Endometrial microvascular endothelial cells (primary cell): ENCODE measurements around the gene IRX2. TPM values are rescaled to one million over a fixed set of nuclear protein-coding genes. Genes with fewer than 3 reads are reported as not detected.

Source experiments
- in situ Hi-C: cut with HindIII; loops from 2 replicates; pipeline ENCODE4 v1.10.0; 2017; ENCODE audit warnings: low sequenced_read_pairs, low pct_unique_long_range_greater_than_20kb; ENCODE audit errors: inconsistent ontology term
- total RNA-seq: library from RNA; depleted of rRNA; stranded (reverse); fragments of >200 nt; gene quantifications from one replicate; pipeline ENCODE4 v1.2.3, GENCODE V29; 2015; ENCODE audit errors: inconsistent ontology term

IRX2 gene
- not detected for total RNA-seq

DNA sequence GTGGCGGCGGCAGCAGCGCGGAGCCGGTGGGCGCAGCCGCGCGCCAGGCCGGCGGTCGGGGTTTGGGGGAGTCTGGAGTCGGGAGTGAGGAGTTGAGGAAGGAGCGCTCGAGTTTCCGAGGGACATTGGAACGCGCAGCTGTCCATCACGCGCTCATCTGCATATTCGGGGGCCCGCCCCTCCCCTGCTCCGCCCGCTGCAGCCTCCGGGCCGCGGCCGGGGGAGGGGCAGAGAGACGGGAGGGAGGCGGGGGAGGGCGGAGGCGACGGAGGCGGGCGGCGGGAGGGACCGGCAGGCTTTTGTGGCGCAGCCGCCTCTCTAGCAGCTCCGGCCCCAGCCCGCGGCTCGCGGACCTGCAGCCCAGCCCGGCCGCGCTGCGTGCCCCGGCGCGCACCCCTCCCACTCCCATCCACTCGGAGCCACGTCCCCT lies at the start of gene IRX2:
TSS of gene IRX2 (minus strand) at position 86 of the 430 bp plus-strand sequence. CDS start 264 bp downstream, outside the sequence.
- in situ Hi-C loops, result no loop called here

- in situ Hi-C loops, result no loop called here
These were observed 48.6 kb upstream of the IRX2 start for GRCh38 chr5:2800035-2800434.

DNA sequence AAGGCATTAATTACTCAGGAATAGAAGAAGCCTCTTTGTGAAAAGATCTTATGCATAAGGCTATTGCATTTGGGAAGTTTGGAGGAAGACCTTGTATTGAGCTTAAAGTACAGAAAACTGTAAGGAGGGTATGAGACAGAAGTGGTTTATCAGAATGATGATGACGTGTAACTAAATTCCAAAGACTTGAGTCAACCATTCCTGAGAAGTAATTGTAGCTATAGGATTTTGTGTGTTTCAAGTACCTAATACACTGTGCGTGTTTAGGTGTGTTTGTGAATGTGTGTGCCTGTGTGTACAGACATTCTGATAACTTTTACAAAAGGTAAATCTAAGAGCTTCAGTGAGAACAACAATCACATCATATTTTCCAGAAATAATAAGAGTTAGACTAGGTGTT lies 46.5 kb upstream of the IRX2 start:
- in situ Hi-C loops, result no loop called here

DNA sequence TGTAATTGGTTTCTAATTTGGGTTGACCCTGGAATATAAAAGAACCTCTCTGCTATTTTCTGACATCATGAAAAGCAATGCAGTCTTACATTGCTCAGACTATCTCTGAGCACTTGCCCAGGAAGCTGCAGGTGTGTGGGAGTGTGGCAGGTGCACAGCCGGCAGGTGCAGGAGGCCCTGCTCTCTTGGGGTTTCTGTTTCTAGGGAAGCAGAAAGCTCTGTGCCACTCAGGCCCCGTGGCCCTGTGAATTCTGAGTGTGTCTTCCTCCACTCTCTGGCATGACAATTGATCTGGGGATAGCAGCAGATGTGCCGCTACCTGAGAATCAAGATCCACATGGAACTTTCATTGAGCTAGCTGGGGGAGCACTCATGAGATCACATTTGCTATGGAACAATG lies 45.7 kb upstream of the IRX2 start:
- in situ Hi-C loops, result no loop called here

GRCh38 chr5:2783223-2783622 lies 31.7 kb upstream of the IRX2 start:
- in situ Hi-C loops, result no loop called here

- in situ Hi-C loops, result no loop called here
These were observed 31.2 kb upstream of the IRX2 start for GRCh38 chr5:2782658-2783057.

- in situ Hi-C loops, result no loop called here
These were observed 29.1 kb upstream of the IRX2 start for GRCh38 chr5:2780421-2781171.

DNA sequence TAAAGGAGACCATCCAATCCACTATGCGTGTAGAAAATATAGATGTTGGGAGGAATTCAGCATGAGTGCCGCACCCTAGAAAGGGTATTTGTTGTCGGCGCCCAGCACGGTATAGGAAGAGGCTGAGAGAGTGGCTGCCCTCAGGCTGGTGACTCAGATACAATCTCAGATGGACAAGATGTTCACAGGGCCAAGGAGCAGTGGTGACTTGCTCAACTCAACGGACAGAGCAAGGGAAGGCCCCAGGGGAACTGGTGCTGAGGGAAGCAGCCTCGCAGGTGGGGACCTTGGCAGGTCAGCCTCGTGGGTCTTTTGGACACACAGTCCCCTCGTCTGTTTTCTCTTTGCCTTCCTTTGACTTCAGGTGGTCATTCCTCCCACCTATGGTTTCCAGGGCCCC lies 28.0 kb upstream of the IRX2 start:
- in situ Hi-C loops, result no loop called here

- in situ Hi-C loops, result no loop called here
These were observed 25.1 kb upstream of the IRX2 start for GRCh38 chr5:2776337-2777302.

GRCh38 chr5:2773327-2773726 lies 21.9 kb upstream of the IRX2 start:
- in situ Hi-C loops, result no loop called here

DNA sequence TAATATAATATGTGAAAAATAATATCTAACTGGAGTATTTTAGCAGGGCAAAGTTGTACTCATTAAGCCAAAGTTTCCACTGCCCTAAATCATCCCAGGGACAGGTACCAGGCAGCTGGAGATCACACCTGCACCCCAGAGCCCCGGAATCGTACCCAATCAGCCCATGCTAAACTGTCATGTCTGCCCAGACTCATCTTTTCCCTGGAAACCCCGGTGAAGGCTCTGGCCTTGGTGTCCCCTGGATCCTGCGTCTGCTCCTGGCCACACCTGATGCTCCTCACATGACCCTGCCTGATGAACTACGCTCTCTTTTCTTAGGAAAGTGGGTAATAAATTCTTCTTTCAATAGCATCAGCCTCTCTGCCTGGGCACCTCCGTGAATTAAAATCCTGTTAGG lies 15.6 kb upstream of the IRX2 start:
- in situ Hi-C loops, result no loop called here

DNA sequence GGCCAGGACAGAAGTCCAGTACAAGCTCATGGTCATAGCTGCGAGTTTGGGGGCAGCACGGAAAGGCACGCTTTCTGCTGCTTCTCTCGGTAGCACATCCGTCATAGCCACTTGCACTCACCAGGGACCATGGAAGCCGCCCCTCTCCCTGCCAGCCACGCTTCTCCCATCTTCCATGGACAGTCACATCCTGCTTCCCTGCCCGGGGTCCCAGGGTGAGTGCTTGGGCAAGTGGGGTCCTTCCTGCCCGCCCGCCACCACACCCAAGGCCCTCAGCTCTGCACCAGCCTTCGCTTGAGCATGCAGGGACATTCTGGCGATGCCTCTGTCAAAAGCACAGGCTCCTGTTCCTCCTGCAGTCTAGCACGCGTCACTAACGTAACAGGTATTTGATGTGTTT lies 13.1 kb upstream of the IRX2 start:
- in situ Hi-C loops, result no loop called here

DNA sequence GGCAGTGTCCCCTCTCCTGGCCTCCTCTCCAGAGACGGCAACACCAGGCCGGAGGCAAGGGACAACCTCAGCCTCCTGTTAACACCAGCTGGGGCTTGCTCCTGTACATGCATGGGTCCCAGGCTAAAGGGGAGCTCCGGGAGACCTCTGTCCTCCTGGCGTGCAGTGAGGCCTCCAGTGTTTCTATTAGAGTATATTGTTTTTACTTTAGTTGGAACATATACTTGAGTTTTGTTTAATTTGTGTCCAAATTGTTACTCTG lies 12.0 kb upstream of the IRX2 start:
- in situ Hi-C loops, result no loop called here

- in situ Hi-C loops, result no loop called here
These were observed 11.5 kb upstream of the IRX2 start for GRCh38 chr5:2762744-2763532.

DNA sequence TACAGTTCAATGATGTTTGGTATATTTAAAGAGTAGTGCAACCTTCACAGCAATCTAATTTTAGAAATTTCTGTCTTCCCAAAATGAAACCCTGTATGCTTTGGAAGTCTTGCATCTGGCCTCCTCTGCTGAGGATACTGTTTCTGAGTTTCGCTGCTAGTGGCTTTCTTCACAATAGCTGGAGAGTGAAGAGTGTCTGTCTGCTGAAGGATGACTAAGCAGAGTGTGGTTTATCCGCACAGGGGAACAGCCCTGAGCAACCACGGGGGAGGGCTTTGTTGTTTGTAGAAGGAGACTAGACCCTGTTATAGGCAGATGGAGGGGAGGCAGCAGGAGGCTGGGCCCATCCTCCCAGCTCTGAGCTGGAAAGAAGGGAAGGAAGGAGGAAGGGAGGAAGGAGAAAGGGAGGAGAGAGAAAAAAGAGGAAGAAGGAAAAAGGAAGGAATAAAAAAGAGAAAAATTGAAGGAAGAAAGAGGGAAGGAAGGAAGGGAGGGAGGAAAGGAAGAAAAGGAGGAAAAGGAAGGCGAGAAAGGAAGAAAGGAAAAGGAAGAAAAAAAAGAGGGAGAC lies 10.5 kb upstream of the IRX2 start:
- in situ Hi-C loops, result no loop called here

DNA sequence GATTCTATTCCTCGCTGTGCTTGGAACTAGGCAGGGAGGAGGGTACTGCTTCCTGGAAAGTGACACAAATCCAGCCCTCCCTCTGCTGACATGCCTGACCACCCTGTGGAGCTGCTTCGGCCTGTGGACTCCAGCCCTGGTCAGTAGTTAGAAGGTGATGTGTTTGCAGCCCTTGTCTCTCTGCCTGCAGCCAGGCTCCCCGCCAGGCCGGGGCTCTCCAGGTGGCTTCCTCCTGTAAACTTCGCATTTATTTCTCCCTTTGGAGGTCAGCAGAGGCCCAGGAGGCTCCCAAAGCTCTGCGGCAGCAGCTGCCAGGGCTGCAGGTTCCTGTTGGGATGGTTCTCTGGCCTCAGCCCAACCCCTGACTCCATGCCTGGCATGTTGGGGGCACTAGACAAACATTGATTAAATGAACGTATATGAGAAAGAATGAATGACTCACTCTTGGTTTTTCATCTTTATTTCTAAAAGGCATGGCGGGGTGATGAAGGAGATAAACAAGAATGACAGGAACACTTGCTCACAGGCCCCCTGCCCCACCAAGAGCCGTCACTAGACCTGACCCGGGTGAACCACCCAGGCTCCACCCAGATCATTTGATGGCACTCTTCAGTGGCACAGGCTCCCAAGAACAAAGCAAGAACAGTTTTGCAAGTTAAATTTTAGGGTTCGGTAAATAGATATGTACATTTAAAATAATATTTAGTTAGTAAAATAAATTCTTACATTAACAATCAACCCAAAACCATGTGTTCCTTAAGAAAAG lies 8.4 kb upstream of the IRX2 start:
- in situ Hi-C loops, result no loop called here

GRCh38 chr5:2759091-2759490 lies 7.6 kb upstream of the IRX2 start:
- in situ Hi-C loops, result no loop called here

- in situ Hi-C loops, result no loop called here
These were observed 7.2 kb upstream of the IRX2 start for GRCh38 chr5:2758632-2759031.
